Stimulated activated CD4-positive, alpha-beta T cell treated with anti-CD3 and anti-CD28 coated beads, TNF-alpha, amount 100 ng/mL, for 4 hours (primary cell): ENCODE measurements around the gene RRAD.
"Not testable (repeated sequence)": the region's sequence is repeated elsewhere in the genome, so short reads cannot be mapped to it uniquely, and the experiment has no call there.

Source experiments
- DNase-seq, 3 experiments: peaks; one replicate each; pipeline ENCODE4 v3.0.0-alpha.2; 2020; ENCODE audit warnings: low read depth in 3 of 3

The RRAD gene

DNA sequence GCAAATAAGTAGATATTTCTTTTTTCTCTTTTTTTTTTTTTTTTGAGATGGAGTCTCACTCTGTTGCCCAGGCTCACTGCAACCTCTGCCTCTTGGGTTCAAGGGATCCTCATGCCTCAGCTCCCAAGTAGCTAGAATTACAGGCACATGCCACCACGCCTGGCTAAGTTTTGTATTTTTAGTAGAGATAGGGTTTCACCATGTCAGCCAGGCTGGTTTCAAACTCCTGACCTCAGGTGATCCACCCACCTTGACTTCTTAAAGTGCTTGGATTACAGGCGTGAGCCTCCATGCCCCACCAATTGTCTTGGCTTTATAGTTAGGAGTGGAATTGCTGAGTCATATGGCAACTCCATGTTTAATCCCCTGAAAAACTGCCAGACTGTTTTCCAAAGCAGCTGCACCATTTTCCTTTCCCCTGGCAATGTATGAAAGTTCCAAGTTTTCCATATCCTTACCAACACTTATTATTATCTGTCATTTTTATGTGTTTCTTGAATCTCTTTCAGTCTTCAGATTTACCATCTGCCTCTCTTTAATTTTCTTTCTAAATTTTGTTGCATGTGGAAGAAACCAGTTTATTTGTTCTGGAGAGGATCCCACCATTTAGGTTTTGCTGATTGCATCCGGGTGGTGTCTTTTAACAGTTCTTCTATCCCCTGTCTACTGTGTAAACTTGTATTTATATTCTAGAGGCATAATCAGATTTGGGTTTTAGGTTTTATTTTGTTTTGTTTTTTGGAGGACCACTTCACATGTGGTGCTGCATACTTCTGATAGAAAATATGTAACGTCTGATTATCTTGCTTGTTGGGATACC lies 25.8 kb upstream of the RRAD start:
- no peak for DNase-seq

GRCh38 chr16:66950437-66950836 lies 25.1 kb upstream of the RRAD start:
- no peak for DNase-seq

- no peak for DNase-seq
These were observed 24.1 kb upstream of the RRAD start for GRCh38 chr16:66949472-66949871.

DNA sequence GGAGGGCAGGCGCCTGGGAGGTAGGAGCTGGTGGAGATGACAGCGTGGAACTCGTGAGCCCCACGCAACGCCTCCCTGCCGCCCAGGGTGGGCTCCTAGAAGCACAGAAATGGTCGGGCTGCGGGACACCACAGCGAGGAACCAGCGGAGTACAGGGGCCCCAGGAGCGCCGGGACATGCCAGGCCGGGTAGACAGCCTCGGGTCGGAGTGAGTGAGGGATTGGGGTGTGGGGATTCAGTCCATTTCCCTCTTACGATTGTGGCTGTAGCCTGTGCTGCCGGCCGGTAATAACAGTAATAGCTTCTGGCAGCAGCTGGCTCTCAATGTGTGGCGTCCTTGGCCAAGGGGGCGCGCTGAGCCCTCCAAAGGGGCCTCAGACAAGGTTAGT lies 23.5 kb upstream of the RRAD start:
- no peak for DNase-seq

GRCh38 chr16:66948134-66948836 lies 22.9 kb upstream of the RRAD start:
- DNase-seq, result no peak

DNA sequence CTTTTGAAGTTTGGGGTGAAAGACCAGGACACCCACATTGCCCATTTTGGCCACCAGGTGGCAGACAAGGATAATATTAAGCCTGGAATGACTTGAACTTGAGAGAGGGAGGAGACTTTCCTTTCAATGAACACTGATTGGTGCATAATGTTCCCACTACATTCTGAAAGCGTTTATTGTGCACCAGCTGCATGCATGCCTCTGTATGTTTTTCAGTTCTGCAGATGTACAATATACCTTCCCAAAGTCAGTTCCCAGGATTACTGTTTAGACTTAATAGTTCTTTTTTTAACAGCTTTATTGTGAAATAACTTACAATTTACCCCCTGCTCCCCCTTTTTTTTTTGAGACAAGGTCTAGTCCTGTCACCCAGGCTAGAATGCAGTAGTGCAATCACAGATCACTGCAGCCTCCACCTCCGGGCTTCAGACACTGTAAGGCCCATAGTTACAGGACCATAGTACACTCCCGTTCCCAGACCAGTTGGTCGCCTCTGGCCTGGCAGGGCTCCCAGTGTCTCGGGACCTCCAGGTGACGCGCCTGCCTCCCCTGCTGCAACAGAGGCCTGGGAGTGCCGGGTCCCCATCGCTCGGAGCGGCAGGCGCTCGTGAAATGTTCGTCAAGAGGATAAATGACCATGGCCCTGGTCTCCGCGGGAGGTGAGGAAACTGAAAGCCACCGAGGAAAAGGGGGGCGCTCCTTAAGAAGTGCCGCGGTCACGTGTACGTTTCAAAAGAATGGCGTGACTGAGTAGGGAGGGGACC lies 22.1 kb upstream of the RRAD start:
- peak; percentile 62 to 79 (median 71) for DNase-seq

DNA sequence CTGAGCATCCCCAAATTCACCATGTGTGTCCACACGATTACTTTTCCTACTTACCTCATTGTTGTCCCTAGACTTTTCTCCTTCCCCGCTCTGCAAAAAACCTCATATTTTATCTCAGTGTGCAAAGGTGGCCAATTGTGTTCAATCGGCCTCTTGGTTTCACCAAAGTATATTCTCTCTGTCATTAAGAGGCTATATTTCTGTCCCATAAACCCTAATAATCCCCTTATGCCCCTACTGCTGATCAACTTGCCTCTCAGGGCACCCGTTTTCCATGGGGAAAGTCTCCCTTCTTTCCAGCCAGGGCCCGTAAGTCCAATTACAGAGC lies 21.6 kb upstream of the RRAD start:
- DNase-seq, result no peak

DNA sequence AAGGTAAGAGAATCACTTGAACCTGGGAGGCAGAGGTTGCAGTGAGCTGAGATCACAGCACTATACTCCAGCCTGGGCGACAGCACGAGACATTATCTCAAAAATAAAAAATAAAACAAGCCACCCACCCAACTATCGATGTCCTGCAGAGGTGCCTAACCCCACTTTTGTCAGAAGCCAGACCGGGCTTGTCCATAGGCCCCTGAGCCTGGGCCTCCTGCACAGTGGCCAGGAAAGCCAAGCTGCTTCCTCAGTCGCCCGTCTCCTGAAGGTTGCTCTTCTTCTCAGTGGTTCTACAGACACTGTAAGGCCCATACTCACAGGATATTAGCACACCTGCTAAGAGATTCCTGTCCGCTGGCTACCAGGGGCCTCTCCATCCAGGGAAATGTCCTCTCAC lies 21.2 kb upstream of the RRAD start:
- DNase-seq, result no peak

GRCh38 chr16:66945939-66946338 lies 20.6 kb upstream of the RRAD start:
- no peak for DNase-seq

DNA sequence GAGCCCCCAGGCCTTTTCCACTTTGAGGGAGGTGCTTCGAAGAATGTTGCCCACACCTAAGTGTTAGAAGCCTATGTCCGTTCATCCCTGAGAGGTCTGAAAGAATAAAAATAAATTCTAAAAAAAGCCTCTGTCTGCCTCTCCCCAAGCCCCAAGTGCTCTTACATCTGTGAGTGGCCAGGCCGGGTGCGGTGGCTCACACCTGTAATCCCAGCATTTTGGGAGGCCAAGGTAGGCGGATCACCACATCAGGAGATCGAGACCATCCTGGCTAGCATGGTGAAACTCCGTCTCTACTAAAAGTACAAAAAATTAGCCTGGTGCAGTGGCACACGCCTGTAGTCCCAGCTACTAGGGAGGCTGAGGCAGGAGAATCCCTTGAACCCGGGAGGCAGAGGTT lies 19.6 kb upstream of the RRAD start:
- not testable (repeated sequence) for DNase-seq

GRCh38 chr16:66944054-66944441 lies 18.7 kb upstream of the RRAD start:
- no peak for DNase-seq

DNA sequence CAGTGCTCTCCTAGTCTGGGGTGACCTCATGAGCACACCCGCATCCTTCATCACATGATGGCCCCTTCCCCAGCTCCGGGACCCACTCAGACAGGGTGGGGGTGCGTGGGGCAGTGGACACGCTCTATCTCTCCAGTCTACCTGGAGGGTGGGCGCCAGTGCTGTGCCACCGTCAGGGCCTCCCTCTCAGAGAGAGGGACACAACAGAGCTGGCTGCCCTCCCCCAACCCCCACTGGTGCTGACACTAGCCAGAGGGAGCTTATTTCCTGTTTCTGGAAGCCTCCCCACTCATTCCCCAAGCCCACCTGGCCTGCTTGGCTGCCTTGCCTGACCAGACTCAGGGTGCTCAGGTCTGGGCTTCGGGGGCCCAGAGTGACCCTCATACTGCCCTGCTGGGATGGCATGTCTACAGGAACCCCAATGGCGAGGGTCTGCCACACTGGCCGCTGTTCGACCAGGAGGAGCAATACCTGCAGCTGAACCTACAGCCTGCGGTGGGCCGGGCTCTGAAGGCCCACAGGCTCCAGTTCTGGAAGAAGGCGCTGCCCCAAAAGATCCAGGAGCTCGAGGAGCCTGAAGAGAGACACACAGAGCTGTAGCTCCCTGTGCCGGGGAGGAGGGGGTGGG lies 18.2 kb upstream of the RRAD start:
- DNase-seq, result no peak

- no peak for DNase-seq
These were observed 17.6 kb upstream of the RRAD start for GRCh38 chr16:66942981-66943380.

- DNase-seq, result no peak
These were observed 14.9 kb upstream of the RRAD start for GRCh38 chr16:66940236-66940635.

DNA sequence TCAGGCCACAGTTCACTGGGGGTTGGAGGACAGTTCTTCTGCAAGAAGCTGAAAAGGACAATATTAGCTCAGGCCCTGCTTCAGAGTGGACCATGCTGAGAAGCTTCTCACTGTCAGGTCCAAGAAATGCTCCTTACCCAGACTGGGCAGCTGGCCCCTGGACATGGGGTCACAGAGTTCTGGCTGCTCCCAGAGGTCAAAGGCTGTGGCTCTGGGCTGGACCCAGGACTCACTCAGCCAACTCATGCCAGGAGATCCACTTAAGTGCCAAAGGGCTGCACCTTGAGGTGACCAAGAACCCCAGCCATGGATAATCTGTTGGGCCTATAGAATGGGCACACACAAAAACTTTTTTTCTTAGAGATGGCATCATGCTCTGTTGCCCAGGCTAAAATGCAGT lies 14.0 kb upstream of the RRAD start:
- no peak for DNase-seq

DNA sequence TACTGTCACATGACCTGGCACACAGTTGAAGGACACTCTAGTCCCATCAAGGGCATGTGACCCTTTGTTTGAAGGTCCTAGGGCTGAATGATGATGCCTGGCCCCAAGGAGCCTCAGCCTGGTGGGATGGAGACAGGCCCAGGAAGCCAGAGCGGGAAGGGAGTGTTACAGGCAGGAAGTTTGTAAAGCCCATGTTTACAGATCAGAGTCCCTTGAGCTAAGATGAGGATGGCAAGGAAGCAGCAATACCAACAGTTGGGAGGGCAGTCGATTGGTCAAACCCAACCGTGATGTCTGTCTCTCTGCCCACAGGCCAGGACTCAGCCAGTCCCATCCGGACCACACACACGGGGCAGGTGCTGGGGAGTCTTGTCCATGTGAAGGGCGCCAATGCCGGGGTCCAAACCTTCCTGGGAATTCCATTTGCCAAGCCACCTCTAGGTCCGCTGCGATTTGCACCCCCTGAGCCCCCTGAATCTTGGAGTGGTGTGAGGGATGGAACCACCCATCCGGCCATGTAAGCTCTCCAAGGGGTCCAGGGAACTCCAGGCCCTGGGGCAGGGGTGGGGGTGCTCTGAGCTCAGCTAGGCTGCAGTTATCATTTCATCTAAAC lies 12.5 kb upstream of the RRAD start:
- no peak for DNase-seq

DNA sequence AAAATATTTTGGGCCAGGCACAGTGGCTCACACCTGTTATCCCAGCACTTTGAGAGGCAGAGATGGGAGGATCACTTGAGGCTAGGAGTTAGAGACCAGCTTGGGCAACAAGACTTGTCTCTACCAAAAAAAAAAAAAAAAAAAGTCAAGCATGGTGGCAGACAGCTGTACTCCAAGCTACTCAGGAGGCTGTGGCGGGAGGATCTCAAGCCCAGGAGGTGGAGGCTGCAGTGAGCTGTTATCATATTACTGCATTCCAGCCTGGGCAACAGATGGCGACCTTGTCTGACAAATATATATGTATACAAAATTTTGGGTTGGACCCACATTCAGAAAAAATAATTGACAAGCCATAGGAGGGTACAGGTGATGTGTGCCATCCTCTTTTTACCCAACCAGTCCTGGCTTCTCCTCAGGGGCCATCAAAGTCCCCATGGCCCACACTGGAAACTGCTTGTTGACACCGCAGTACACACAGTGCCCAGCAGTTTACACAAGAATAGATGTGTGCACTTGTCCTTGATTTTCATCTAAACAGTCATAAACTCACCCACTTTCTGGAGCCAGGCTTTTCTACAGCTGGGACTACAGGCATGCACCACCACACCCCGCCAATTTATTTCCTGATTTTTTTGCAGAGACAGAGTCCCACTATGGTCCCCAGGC lies 11.7 kb upstream of the RRAD start:
- no peak for DNase-seq

DNA sequence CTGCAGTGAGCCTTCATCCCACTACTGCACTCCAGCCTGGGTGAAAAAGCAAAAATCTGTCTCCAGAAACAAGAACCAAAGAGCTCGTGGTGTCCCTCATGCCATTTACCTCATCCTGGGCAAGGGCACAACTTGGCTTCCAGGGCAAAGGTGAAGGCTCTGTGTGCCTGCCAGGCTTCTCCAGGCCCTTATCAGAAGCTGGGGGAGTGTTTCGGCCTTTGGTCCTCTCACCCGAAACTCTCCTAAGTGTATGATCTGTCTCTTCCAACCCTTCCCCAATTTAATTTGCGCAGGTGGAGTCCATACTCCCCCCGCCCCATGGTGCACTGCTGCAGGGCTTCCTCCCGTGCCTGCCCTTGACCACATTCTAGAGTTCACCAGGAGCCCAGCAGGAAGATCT lies 11.1 kb upstream of the RRAD start:
- DNase-seq, result no peak

DNA sequence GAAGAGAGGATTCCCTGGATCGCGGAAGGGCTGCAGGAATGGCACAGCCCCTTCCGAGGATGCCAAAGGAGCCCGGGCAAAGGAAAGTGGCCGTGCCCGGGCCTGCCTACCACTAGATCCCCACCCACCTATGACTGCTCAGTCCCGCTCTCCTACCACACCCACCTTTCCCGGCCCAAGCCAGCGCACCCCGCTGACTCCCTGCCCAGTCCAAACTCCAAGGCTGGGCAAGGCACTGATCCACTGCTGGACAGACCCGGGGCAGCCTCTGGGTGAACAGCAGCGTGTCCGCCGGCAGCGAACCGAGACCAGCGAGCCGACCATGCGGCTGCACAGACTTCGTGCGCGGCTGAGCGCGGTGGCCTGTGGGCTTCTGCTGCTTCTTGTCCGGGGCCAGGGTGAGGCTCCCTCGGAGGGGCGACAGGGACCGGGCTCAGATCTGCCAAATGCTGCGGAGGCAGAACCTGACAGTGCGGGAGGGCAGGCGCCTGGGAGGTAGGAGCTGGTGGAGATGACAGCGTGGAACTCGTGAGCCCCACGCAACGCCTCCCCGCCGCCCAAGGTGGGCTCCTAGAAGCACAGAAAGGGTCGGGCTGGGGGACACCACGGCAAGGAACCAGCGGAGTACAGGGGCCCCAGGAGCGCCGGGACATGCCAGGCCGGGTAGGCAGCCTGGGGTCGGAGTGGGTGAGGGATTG lies 10.1 kb upstream of the RRAD start, which contains the start of gene CES2:
Gene CES2, plus strand, starts transcription at position 203 of the 698 bp plus-strand sequence. Its CDS starts 120 bp downstream, at position 323.
- DNase-seq, result no peak

DNA sequence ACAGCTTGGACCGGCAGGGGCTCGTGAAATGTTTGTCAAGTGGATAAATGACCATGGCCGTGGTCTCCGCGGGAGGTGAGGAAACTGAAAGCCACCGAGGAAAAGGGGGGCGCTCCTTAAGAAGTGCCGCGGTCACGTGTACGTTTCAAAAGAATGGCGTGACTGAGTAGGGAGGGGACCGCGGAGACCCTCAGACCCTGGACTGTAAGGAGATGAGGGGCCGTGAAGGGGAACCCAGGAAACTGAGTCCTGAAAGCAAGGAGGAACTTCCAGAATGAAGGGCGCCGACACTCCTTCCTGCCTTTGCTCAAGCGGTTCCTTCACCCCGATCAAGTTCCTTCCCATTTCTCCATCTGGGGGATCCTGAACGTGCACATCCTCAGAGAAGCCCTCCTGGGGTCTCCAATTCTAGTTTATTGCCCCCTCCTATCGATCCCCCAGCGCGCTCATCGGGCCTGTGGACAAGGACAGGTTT lies 9.5 kb upstream of the RRAD start:
- DNase-seq, result not testable (repeated sequence)
